Vagina (tissue), 2 donors: ENCODE data around the gene RTCA. TPM values are rescaled to one million over a fixed set of nuclear protein-coding genes. Genes with fewer than 3 reads are reported as not detected.
A peak's percentile ranks its signal among the peaks of the same experiment; 100 is the strongest.
"Not testable (repeated sequence)": the region's sequence is repeated elsewhere in the genome, so short reads cannot be mapped to it uniquely, and the experiment has no call there.

ENCODE experiments used
- DNase-seq, 2 donors: peaks; one replicate each; pipeline ENCODE4 v3.0.0-alpha.2; 2017; ENCODE audit errors: extremely low spot score in 2 of 2
- H3K27ac ChIP-seq: fragments of 200-600 bp; sonication (generic); one replicate; pipeline ENCODE4 v1.5.1; 2019
- H3K27me3 ChIP-seq: fragments of 200-600 bp; sonication (generic); one replicate; pipeline ENCODE4 v1.5.1; 2019
- H3K36me3 ChIP-seq, 2 donors: fragments of 200-600 bp; sonication (generic); one replicate each; pipeline ENCODE4 v1.5.1; 2017 to 2019
- H3K4me1 ChIP-seq: fragments of 200-600 bp; sonication (generic); one replicate; pipeline ENCODE4 v1.5.1; 2019
- H3K4me3 ChIP-seq, 2 donors: fragments of 200-600 bp; sonication (generic); 1 replicate in 1 of 2; 2 replicates in 1 of 2; pipeline ENCODE4 v1.5.1; 2016 to 2019
- H3K9me3 ChIP-seq: fragments of 200-600 bp; sonication (generic); one replicate; pipeline ENCODE4 v1.5.1; 2019
- CTCF ChIP-seq, 3 experiments: fragments of 450-650 bp in 2 of 3; fragments of 200-600 bp in 1 of 3; sonication (generic) in 1 of 3; IDR thresholded peaks; one replicate each; pipeline ENCODE4 v1.5.1; 2017 to 2019; ENCODE audit warnings: antibody characterized with exemption in 3 of 3, mild to moderate bottlenecking in 2 of 3, moderate library complexity in 2 of 3
- POLR2A ChIP-seq, 2 donors: fragments of 450-650 bp; IDR thresholded peaks; one replicate each; pipeline ENCODE4 v1.6.1; 2017; ENCODE audit warnings: antibody characterized with exemption in 2 of 2, mild to moderate bottlenecking in 2 of 2, moderate library complexity in 2 of 2
- POLR2AphosphoS5 ChIP-seq, 2 donors: sonication (generic); formaldehyde crosslinking; IDR thresholded peaks; one replicate each; pipeline ENCODE4 v1.9.0; 2017; ENCODE audit warnings: antibody characterized with exemption in 2 of 2, mild to moderate bottlenecking in 2 of 2, low read depth in 1 of 2; ENCODE audit not compliant: insufficient read depth in 1 of 2
- intact Hi-C: fragments of 100-400 bp; cut with DNase I; formaldehyde crosslinking; loops from one replicate; pipeline ENCODE4 v1.15.1; 2023
- total RNA-seq: library from RNA; depleted of rRNA; stranded (reverse); fragments of >200 nt; gene quantifications from one replicate; pipeline ENCODE4 v1.2.3, GENCODE V29; 2016

Gene RTCA
- total RNA-seq, 1 donor from 2014 or later: 14.5 TPM

GRCh38 chr1:100261686-100262085 is 4.3 kb upstream of the RTCA start:
- Histone ChIP-seq H3K9me3 (no peaks in the 10 kb centered on the region), H3K4me1 (peaks cover 8% of the 10 kb centered on the region), H3K36me3 (no peaks in the 10 kb centered on the region), H3K27ac (no peak overlapping the region), H3K4me3 (no peak overlapping the region), H3K27me3 (no peaks in the 10 kb centered on the region)
- intact Hi-C loops: loop anchor here (10.0 kb wide), 1 partner anchor 127 kb away; the partner anchor contains the start of genes SASS6 and TRMT13
- DNase-seq: no peak
- no peak for TF ChIP-seq CTCF (IDR thresholded peaks at IDR 0.05)
- TF ChIP-seq POLR2A (IDR thresholded peaks at IDR 0.05): no peak
- TF ChIP-seq POLR2AphosphoS5 (IDR thresholded peaks at IDR 0.05; ENCODE audit: insufficient read depth in 1 of 2, low read depth in 1 of 2): no peak

- intact Hi-C loops: loop anchor here (10.0 kb wide), 1 partner anchor 129 kb away; the partner anchor contains the start of genes SASS6 and TRMT13
- DNase-seq: not testable (repeated sequence)
- peaks cover 0 to 15% of the 10 kb centered on the region in 2 donors for H3K36me3 ChIP-seq
These were observed 1.9 kb upstream of the RTCA start for GRCh38 chr1:100264081-100264480.

GRCh38 chr1:100265562-100265930 is 470 bp upstream of the RTCA start:
- peaks cover 43% of the 10 kb centered on the region for H3K4me1 ChIP-seq
- no peaks in the 10 kb centered on the region for H3K9me3 ChIP-seq
- H3K27me3 ChIP-seq: no peaks in the 10 kb centered on the region
- H3K36me3 ChIP-seq: peaks cover 0 to 27% of the 10 kb centered on the region in 2 donors
- H3K27ac ChIP-seq: peak overlapping the region; percentile 68
- intact Hi-C loops: loop anchor here (10.0 kb wide), 1 partner anchor 131 kb away; the partner anchor contains the start of genes SASS6 and TRMT13
- peak overlapping the region; percentile 72 to 74 for H3K4me3 ChIP-seq
- no peak for DNase-seq
- TF ChIP-seq POLR2A (IDR thresholded peaks at IDR 0.05) (no peak), CTCF (IDR thresholded peaks at IDR 0.05) (no peak), POLR2AphosphoS5 (IDR thresholded peaks at IDR 0.05; ENCODE audit: insufficient read depth in 1 of 2, low read depth in 1 of 2) (no peak)

More at GRCh38 chr1:100264081-100264480, 1.9 kb upstream of the RTCA start:
- H3K27ac ChIP-seq, H3K4me3 ChIP-seq, H3K27me3 ChIP-seq, H3K9me3 ChIP-seq: not testable (repeated sequence)
- H3K4me1 ChIP-seq: peaks cover 30% of the 10 kb centered on the region

GRCh38 chr1:100266741-100267140 is 725 bp downstream of the RTCA start:
- no peaks in the 10 kb centered on the region for H3K9me3 ChIP-seq
- peak overlapping the region; percentile 68 for H3K27ac ChIP-seq
- no peak for TF ChIP-seq POLR2AphosphoS5 (IDR thresholded peaks at IDR 0.05; ENCODE audit: insufficient read depth in 1 of 2, low read depth in 1 of 2)
- TF ChIP-seq POLR2A (IDR thresholded peaks at IDR 0.05): no peak
- TF ChIP-seq CTCF (IDR thresholded peaks at IDR 0.05): no peak
- H3K36me3 ChIP-seq: peaks cover 0 to 39% of the 10 kb centered on the region in 2 donors
- H3K4me3 ChIP-seq: peak overlapping the region; percentile 72 to 74
- DNase-seq: no peak
- H3K27me3 ChIP-seq: no peaks in the 10 kb centered on the region
- intact Hi-C loops: loop anchor here (10.0 kb wide), 1 partner anchor 132 kb away; the partner anchor contains the start of genes SASS6 and TRMT13
- H3K4me1 ChIP-seq: peaks cover 43% of the 10 kb centered on the region

GRCh38 chr1:100267284-100267683 is 1.3 kb downstream of the RTCA start:
- Histone ChIP-seq H3K36me3 (peaks cover 0 to 43% of the 10 kb centered on the region in 2 donors), H3K9me3 (no peaks in the 10 kb centered on the region), H3K27ac (no peak overlapping the region), H3K4me3 (peak overlapping the region; percentile 72 to 74), H3K4me1 (peaks cover 43% of the 10 kb centered on the region), H3K27me3 (no peaks in the 10 kb centered on the region)
- TF ChIP-seq CTCF (IDR thresholded peaks at IDR 0.05) (no peak), POLR2A (IDR thresholded peaks at IDR 0.05) (no peak), POLR2AphosphoS5 (IDR thresholded peaks at IDR 0.05; ENCODE audit: insufficient read depth in 1 of 2, low read depth in 1 of 2) (no peak)
- intact Hi-C loops: loop anchor here (10.0 kb wide), 1 partner anchor 132 kb away; the partner anchor contains the start of genes SASS6 and TRMT13
- DNase-seq: no peak
